Liver (tissue), 3 donors: Measurements from ENCODE around the gene STEAP2.

ENCODE experiments used
- ATF3 ChIP-seq: IDR thresholded peaks from 2 replicates; pipeline ENCODE4 v1.6.1; 2016; ENCODE audit warnings: antibody characterized with exemption
- CTCF ChIP-seq: fragments of 150-350 bp; IDR thresholded peaks from 2 replicates; pipeline ENCODE4 v1.5.1; 2017; ENCODE audit warnings: improper control_type of control experiment, low read depth, low read length; ENCODE audit not compliant: missing input control
- MAX ChIP-seq: IDR thresholded peaks from 2 replicates; pipeline ENCODE4 v1.6.1; 2016; ENCODE audit warnings: antibody characterized with exemption
- RAD21 ChIP-seq, 2 donors: IDR thresholded peaks; 2 replicates each; pipeline ENCODE4 v1.6.1; 2016; ENCODE audit warnings: antibody characterized with exemption in 2 of 2, mild to moderate bottlenecking in 2 of 2
- YY1 ChIP-seq: IDR thresholded peaks from 2 replicates; pipeline ENCODE4 v1.6.1; 2016; ENCODE audit warnings: antibody characterized with exemption, mild to moderate bottlenecking
- donor health status: healthy.
- donor health status: healthy.

- TF ChIP-seq CTCF (no peak), RAD21 (IDR thresholded peaks at IDR 0.05) (no peak), ATF3 (no peak), MAX (no peak), YY1 (no peak)
These were observed 27.0 kb downstream of the STEAP2 start for GRCh38 chr7:90238583-90238982.
